IPS-NIHi11 (cell line): Measurements from ENCODE around the gene KAT14.
"Not testable (repeated sequence)": the region's sequence is repeated elsewhere in the genome, so short reads cannot be mapped to it uniquely, and the experiment has no call there.

Experiments used
- DNase-seq: peaks from one replicate; pipeline ENCODE4 v3.0.0; 2012; ENCODE audit warnings: mixed read lengths, low spot score

The KAT14 gene

DNA sequence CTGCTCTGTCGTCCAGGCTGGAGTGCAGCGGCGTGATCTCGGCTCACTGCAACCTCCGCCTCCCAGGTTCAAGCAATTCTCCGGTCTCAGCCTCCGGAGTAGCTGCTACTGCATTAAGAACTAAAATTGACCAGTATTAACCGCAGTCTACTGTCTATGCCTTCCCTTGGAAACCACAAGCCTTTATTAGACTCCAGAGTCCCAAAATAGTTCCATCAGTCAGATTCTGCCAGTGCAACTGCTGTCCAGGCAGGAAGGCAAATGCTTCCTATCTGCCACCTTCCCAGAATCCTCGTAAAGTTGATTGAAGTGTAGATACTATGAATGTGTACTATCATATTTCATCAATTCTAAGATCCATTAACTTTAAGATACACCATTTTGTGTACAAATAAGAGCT lies 16.7 kb downstream of the KAT14 start:
- DNase-seq, result no peak

DNA sequence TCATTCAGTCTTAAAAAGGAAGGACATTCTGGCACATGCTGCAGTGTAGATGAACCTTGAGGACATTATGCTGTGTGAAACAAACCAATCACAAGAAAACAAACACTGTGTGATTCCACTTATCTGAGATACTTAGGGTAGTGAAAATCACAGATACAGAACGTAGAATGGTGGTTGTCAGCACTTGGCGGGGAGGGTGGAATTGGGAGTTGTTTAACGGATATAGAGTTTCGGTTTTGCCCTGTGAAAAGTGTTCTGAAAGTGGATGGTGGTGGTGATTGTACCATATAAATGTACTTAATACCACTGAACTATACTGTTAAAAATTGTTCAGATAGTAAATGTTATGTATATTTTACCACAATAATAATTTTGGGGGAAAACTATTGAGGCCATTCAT lies 18.4 kb downstream of the KAT14 start:
- no peak for DNase-seq

DNA sequence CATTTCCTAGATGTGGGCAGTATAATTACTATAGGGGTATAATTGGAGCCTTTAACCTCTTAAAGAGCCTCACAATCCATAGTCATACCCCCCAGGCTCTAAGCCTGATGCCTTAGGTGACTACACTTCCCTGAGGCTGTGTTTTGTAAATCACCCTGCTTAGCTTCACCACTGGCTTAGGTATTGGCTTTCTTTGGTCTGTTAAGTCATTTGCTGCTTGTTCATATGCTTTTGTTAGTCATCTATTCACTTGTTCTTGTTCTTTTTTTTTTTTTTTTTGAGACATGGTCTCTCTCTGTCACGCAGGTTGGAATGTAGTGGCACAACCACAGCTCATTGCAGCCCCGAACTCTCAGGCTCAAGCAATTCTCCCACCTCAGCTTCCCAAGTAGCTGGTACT lies 26.7 kb downstream of the KAT14 start:
- DNase-seq, result no peak

DNA sequence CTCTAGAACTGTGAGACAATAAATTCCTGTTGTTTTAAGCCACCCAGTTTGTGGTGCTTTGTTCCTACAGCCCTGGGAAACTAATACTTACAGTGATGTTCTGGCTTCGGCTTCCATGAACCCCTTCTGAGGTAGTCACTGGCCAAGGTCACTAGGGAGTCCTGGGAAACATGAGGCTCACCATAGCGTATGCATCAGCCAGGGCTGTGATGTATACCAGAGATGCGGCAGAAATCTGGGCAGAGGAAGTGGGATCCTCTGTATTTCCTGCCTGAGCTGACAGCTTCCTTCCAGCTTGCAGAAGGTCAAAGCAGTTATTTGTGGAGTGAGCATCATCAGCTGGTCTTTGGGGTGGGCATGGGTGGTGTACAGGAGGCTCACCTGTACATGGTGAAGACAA lies 27.9 kb downstream of the KAT14 start:
- DNase-seq, result no peak

DNA sequence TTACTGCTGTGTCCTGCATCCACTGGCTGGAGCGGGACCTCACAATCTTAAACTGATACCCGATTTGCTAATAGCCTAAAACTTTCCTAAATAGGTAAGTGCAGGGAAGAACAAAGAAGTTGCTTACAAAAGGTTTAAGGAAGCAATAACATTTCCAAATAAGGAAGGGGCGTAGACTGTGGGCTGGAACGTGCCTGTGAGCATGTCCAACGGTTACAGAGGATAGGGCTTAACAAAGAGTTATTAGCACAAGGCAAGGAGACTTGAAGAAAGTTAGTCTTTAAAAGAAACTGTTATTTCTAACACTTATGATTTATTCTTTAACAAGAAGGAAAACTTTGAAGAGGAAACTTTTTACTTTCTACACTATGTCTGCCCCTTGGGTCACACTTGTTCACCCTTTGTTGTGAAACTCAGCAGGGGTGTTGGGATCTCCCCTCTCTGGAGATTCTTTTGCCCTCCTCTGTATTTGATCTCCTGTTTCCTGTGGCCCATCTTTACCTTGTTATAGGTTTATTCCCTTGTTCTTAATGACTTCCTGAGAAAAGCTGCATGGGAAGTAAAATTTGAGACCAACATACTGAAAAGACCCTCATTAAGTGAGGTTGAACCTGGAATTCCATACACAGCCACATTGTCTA lies 28.7 kb downstream of the KAT14 start:
- no peak for DNase-seq

DNA sequence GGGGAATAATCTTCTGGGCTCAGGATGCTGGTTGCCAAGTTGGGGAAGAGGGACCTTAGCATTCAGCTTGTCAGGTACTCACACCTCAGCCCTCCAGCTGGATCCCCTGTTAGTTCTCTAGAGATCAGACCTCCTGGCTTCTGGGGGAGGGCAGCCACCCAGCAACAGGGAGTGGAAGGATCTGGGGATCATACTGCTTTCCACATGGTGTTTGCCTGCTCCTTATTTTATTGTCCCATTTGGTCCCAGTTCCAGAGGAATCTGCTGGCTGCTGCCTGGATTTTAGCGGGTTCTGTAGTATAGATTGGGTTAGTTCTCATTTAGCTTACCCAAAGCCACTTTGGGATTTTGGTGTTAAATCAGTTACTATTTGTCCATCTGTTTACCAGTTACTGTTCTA lies 29.3 kb downstream of the KAT14 start:
- no peak for DNase-seq

DNA sequence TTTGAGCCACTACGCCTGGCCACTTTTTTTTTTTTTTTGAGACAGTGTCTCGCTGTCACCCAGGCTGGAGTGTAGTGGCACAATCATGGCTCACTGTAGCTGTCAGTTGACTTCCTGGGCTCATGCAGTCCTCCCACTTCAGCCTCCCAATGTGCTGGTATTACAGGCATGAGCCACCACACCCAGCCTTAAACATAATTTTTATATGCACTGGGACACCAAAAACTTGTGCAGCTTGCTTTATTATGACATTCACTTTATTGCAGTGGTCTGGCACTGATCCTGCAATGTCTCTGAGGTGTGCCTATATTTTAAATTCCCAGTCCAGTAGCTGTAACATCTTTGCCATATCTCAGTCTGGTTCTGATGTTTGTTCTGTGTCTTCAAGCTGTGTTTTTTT lies 34.7 kb downstream of the KAT14 start:
- DNase-seq, result no peak

DNA sequence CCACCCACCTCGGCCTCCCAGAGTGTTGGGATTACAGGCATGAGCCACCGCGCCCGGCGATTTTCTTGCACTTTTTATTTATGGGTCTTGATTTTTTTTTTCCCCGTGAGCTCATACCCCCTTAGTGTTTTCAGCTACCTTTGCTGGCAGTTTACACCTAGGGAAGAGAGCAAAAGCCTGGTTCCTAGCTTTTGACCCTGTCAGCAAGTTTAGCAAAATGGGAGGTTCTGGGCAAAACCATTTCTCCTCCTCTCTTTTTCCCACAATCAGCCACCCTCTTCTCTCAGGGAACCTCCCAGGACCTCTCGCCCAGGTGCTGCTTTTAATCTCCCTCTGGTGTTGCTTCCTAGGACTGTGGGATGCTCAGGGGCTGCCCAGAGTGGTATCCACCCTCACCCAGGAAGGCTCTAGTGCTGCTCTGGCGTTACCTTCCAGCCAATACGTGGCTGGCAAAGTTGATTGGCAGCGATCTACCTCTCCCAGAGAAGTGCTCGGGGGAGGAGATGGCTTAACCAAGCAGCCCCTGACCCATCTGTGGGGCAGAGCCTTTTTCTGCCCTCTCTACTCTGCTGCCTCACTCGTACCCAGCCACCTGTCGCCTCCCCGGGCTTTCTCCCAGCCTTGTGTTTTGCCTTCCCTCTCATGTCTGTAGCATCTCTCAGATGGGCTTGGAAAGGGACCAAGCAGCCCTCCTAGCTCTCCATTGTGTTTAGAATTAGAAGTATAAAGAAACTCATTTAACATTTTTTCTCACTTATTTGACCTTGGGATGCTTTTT lies 37.4 kb downstream of the KAT14 start:
- DNase-seq, result no peak

DNA sequence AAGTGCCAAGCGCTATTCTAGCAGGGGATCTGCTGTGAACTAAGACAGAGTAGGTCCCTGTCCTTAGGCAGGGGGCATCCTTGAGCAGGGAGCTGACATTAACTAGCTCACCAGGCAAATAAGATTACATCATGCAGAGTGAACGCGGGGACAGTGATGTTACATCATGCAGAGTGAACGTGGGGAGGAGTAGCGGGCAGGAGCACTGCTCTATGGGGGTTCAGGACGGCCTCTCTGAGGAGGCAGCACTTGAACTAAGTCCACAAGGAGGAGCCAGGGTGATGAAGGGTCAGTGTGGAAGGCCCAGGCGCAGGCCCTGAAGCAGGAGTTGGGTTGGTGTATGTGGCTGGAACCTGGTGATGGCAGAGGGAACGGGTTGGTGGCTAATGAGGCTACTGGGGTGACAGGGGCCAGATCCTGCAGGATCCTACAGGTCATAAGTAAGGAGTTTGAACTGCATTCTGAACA lies 38.7 kb downstream of the KAT14 start:
- DNase-seq, result peak; percentile 59

DNA sequence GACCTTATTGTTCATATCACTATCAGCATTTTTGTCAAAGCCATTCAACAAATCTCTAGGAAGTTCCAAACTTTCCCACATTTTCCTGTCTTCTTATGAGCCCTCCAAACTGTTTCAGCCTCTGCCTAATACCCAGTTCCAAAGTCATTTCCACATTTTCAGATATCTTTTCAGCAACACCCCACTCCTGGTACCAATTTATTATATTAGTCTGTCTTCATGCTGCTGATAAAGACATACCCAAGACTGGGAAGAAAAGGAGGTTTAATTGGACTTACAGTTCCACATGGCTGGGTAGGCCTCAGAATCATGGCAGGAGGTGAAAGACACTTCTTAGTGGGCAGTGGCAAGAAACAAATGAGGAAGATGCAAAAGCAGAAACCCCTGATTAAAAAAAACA lies 42.7 kb downstream of the KAT14 start:
- not testable (repeated sequence) for DNase-seq

DNA sequence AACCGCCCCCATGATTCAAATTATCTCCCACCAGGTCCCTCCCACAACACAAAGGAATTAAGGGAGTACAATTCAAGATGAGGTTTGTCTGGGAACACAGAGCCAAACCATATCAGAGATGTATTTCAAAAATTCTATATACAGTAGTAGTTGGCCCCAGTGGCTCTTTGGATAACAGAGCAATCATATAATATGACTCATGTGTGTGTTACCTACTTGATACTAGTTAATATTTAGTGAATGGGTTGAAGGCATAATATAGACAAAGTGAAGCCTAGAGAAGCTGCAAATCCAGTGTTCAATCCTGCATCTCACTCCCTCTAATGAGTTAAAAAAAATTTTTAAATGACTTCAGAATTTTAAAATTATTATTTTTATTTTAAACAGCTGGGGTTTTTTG lies 43.2 kb downstream of the KAT14 start:
- no peak for DNase-seq

DNA sequence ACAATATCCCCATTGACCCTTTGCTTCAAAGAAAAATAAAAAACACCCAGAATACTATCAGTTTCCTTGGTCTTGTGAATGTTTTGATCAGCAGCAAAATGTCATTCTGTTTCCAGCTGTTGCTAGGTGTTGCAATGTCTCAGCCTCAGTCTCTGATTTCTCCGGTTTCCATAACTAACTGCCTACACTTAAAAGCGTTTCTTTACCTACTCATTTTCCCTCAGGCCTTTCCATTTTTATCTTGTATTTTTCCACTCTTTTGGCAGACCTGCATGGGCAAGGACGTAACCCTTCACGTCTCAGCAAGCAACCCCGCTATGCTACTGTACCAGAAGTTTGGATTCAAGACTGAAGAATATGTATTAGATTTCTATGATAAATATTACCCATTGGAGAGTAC lies 49.4 kb downstream of the KAT14 start:
- no peak for DNase-seq

DNA sequence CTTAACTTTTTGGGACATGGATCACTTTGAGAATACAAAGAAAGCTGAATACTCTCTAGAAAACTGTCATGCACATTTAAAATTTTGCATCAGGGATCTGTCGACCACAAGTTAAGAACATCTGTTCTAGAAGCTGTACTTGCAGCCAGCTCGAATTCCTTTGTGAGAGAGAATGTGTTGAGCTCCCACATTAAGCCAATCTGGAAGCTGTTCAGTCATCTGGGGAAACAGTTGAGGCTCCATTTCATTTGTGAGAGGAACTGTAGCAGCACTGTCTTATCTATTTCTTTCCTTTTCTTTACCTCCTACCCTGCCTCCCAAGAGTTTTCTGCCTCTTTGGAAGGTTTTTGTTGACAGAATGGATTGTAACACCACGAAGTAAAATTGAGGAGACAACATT lies 50.8 kb downstream of the KAT14 start:
- no peak for DNase-seq

DNA sequence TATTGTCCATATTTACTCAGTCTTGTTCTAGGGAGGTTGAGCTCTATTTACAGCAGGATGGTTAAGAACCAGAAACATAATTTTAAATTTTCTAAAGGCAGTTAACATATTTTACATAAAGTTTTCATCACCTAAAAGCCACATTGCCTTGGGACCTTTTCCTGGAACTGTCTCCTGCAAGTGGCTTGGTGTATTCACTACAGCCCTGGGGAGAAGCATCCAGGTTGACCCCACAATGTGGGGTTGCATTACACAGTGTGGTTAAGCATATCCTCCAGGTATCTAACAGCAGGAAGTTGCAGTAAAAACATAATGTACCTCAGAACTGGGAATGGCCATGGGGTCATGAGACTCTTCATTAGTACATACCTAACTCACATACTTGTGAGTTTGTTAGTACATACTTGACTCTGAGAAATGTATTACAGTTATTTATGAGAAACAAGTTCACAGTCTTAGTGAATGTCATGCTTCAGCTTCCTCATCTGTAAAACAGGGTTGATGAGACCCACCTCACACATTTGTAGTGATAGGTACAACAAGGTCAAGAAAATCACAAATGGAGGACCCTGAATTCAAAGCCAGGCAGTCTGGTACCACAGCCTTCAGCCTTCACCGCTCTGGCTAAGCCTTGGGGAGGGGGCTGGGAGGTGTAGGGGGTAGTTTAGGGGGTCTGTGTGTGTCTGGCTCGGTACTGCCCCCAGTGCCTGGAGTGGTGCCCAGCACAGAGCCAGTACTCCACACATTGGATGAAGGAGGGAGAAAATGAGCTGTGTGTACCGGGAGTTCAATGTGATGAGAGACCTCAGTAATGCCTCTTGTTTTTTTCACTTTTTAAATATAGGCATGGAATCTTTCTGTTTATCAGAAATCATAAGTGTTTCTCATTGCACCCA lies 52.9 kb downstream of the KAT14 start:
- peak; percentile 50 for DNase-seq

DNA sequence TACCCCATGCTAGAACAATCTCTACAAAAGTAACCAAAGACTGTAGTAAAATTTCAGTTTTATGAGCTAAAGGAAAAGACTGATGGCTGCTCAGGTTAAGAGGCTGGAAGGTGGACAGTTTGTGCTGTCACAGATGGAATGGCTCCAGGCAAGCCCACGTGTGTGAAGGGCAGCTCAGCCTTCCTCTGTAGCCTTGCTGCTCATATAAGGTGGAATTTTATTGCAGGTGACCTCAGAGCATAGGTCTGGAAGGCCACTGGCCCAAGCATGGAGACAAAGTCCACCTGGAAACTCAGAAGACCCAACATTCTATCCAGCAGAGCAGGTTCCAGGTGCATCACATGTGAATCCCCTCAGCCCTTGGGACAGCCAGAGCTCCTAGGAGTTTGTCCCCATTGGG lies 53.6 kb downstream of the KAT14 start:
- no peak for DNase-seq

DNA sequence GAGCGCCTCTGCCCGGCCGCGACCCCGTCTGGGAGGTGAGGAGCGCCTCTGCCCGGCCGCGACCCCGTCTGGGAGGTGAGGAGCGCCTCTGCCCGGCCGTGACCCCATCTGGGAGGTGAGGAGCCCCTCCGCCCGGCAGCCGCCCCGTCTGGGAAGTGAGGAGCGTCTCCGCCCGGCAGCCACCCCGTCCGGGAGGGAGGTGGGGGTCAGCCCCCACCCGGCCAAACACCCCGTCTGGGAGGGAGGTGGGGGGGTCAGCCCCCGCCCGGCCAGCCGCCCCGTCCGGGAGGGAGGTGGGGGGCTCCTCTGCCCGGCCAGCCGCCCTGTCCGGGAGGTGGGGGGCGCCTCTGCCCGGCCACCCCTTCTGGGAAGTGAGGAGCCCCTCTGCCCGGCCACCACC lies 56.8 kb downstream of the KAT14 start:
- not testable (repeated sequence) for DNase-seq

DNA sequence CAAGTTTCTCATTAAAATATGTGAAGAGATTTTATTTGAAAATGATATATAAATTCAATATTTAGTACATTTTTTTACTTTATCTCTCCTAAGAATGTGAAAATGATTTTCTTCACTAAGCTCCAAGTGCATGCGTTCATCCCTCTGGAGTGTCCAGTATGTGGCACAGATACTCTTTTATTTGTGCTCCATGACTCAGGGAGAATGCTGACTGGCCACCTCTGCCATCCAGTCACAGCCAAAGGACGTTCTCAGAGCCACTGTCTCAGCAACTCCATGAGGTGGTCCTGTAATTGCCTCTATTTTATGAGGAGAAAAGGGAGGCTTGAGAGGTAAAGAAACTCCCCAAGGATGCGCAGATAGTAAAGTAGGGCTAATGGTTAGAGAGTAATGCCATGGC lies 58.3 kb downstream of the KAT14 start:
- DNase-seq, result no peak

DNA sequence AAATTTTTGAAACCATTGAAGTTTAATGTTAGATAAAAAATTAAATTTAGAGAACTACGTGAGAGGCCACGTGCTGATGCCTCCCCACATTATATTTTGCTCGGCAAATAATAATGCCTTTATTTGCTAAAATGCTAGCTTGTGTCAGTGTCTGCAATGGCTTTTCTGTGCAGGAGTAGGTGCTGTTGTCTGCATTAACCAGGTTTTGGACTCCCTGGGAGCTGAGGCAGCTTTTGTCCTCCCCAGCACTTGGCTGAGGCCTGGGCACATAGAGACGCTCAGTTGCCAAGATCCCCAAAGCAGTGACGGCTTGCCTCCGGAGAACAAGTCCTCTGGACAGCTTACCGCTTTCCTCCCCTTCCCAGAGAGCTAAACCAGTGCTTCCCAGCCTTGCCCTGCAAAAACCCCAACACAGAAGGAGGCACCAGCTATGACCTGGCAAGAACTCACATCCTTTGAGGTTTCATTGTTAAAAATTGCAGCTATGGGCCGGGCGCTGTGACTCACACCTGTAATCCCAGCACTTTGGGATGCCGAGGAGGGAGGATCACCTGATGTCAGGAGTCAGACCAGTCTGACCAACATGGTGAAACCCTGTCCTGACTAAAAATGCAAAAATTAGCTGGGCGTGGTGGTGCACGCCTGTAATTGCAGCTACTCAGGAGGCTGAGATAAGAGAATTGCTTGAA lies 59.9 kb downstream of the KAT14 start:
- DNase-seq, result no peak

DNA sequence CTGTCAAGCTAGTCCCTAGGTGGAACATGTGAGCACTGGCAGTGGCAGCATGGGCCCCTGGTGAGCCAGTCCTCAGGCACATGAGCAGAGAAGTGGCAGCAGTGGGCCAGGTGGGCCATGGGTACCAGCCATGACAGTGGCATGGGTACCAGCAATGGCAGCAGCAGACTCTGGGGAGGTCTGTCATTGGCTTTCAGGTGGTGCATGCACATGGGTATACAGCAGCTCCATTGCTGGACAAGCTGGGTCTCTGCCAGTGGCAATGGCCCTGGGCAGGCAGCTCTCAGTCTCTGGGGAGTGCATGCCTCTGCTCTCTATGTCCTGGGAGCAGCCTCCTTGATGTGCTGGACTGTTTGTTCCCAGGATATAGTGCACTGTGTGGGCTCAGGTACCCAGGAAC lies 65.3 kb downstream of the KAT14 start:
- DNase-seq, result no peak

DNA sequence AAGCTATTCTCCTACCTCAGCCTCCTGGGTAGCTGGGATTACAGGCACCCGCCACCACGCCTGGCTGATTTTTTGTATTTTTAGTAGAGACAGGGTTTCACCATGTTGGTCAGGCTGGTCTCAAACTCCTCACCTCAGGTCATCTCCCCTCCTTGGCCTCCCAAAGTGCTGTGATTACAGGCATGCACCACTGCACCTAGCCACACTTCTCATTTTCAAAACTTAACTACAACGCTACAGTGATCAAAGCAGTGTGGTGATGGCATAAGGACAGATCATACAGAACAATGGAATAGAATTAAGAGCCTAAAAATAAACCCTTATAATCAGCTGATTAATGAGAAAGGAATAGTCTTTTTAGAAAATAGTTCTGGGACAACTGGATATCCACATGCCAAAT lies 66.0 kb downstream of the KAT14 start:
- not testable (repeated sequence) for DNase-seq

DNA sequence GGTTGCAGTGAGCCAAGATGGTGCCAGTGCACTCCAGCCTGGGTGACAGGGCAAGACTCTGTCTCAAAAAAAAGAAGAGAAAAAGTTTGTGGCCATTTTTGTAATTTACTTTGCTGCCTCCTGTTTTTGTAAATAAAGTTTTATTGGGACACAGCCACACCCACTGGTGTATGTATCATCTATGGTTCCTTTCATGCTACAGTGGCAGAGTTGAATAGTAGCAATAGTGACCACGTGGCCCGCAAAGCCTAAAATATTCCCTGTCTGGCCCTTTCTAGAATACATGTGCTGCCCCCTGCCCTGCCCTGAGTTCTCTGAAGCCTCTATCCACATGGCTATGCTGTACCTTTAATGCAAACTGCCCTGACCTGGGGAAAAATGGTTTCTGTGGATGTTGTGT lies 75.3 kb downstream of the KAT14 start:
- no peak for DNase-seq

DNA sequence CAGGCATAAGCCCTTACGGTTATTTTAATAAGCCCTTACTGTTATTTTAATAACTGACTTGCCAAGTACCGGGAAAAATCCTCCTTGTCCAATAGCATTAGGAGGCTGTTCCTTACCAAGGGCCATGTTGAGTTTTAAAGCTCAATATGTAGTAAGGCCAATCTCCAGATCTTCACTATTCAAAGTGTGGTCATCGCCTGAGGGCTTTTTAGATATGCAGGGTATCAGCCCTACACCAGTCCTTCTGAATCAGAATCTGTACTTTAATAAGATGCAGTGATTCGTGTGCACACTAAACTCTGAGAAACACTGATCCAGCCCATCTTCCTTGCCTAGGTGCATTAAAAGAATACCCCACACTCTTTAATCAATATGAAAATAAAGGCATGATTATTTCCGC lies 77.9 kb downstream of the KAT14 start:
- DNase-seq, result no peak
